GM23248 (cell line): ENCODE results near the gene HINFP. TPM values are rescaled to one million over a fixed set of nuclear protein-coding genes. Genes with fewer than 3 reads are reported as not detected.

ENCODE experiments used
- DNase-seq: peaks from one replicate; pipeline ENCODE4 v3.0.0-alpha.2; 2015
- H2AFZ ChIP-seq: fragments of 200-600 bp; sonication (generic); 2 replicates; pipeline ENCODE4 v1.6.1; 2016; ENCODE audit warnings: antibody characterized with exemption
- H3F3A ChIP-seq: fragments of 200-600 bp; sonication (generic); 2 replicates; pipeline ENCODE4 v1.6.1; 2016; ENCODE audit warnings: mild to moderate bottlenecking, antibody characterized with exemption, mixed run types; ENCODE audit not compliant: insufficient read depth
- H3K27ac ChIP-seq: fragments of 200-600 bp; sonication (generic); 2 replicates; pipeline ENCODE4 v1.5.1; 2016; ENCODE audit warnings: mild to moderate bottlenecking
- H3K27me3 ChIP-seq: fragments of 200-600 bp; sonication (generic); replicated peaks from 2 replicates; pipeline ENCODE4 v1.6.1; 2016; ENCODE audit warnings: mild to moderate bottlenecking; ENCODE audit not compliant: insufficient read depth
- H3K36me3 ChIP-seq: fragments of 200-600 bp; sonication (generic); 2 replicates; pipeline ENCODE4 v1.6.1; 2016; ENCODE audit warnings: low read depth, mild to moderate bottlenecking
- H3K4me1 ChIP-seq: fragments of 200-600 bp; sonication (generic); 2 replicates; pipeline ENCODE4 v1.6.1; 2016; ENCODE audit warnings: mild to moderate bottlenecking; ENCODE audit not compliant: insufficient read depth
- H3K4me2 ChIP-seq: fragments of 200-600 bp; sonication (generic); one replicate; pipeline ENCODE4 v1.6.1; 2016; ENCODE audit warnings: mild to moderate bottlenecking; ENCODE audit not compliant: unreplicated experiment
- H3K4me3 ChIP-seq: fragments of 200-600 bp; sonication (generic); 2 replicates; pipeline ENCODE4 v1.5.1; 2016; ENCODE audit warnings: mild to moderate bottlenecking
- H3K79me2 ChIP-seq: fragments of 200-600 bp; sonication (generic); 2 replicates; pipeline ENCODE4 v1.6.1; 2016; ENCODE audit warnings: mild to moderate bottlenecking; ENCODE audit not compliant: insufficient read depth
- H3K9ac ChIP-seq: fragments of 200-600 bp; sonication (generic); 2 replicates; pipeline ENCODE4 v1.6.1; 2016; ENCODE audit warnings: mild to moderate bottlenecking
- H3K9me2 ChIP-seq: fragments of 200-600 bp; sonication (generic); 2 replicates; pipeline ENCODE4 v1.6.1; 2016; ENCODE audit warnings: mixed run types, mild to moderate bottlenecking, moderate library complexity; ENCODE audit not compliant: insufficient read depth
- H3K9me3 ChIP-seq: fragments of 200-600 bp; sonication (generic); one replicate; pipeline ENCODE4 v1.6.1; 2017; ENCODE audit warnings: low read depth
- H4K20me1 ChIP-seq: fragments of 200-600 bp; sonication (generic); 2 replicates; pipeline ENCODE4 v1.6.0; 2016; ENCODE audit not compliant: insufficient read depth
- EZH2 ChIP-seq: fragments of 200-600 bp; sonication (generic); IDR thresholded peaks from 2 replicates; pipeline ENCODE4 v1.6.1; 2018; ENCODE audit warnings: antibody characterized with exemption, mild to moderate bottlenecking; ENCODE audit not compliant: insufficient read depth, poor library complexity, severe bottlenecking
- EZH2phosphoT487 ChIP-seq: fragments of 200-600 bp; sonication (generic); IDR thresholded peaks from 2 replicates; pipeline ENCODE4 v1.6.1; 2018; ENCODE audit warnings: antibody characterized with exemption, moderate library complexity, mild to moderate bottlenecking, low read depth; ENCODE audit not compliant: insufficient read depth
- WGBS, 2 experiments: methylation state at CpG; one replicate each; pipeline ENCODE4 v1.1.6; 2015 to 2017; ENCODE audit warnings: low lambda C conversion rate in 2 of 2, low coverage in 1 of 2; ENCODE audit errors: missing lambda C conversion rate in 2 of 2; 5-methylcytosine and 5-hydroxymethylcytosine counted together
- in situ Hi-C: fragments of 300-500 bp; cut with MboI; formaldehyde crosslinking; loops from 2 replicates; pipeline ENCODE4 v1.15.0; 2020
- polyA plus RNA-seq: library from polyadenylated mRNA; unstranded; fragments of >200 nt; fragmentation: Nextera tagmentation; extraction: Ambion mirVana; gene quantifications from 2 replicates; pipeline ENCODE4 v1.2.1, GENCODE V29; 2016
- total RNA-seq: library from RNA; depleted of rRNA; stranded (reverse); fragments of >200 nt; shearing (Covaris generic); gene quantifications from 2 replicates; pipeline ENCODE4 v1.2.3, GENCODE V29; 2014

The HINFP gene
- total and polyA plus RNA-seq, 2 experiments from 2014 or later: 8.3 to 31.8 TPM

- in situ Hi-C loops: no loop called here
- no peak for DNase-seq
- 84 to 88% methylated on average over 10 of the region's 10 CpGs for WGBS, 2 experiments
- no peak overlapping the region for H3K9ac ChIP-seq
- H3K27me3 ChIP-seq: no peaks in the 10 kb centered on the region
- no peak overlapping the region for H3K4me2 ChIP-seq
- no peaks in the 10 kb centered on the region for H3K9me2 ChIP-seq
- TF ChIP-seq EZH2: no peak
- no peak overlapping the region for H3K4me3 ChIP-seq
- H3F3A ChIP-seq: peaks cover 11% of the 10 kb centered on the region
- no peak overlapping the region for H2AFZ ChIP-seq
- H3K4me1 ChIP-seq: no peaks in the 10 kb centered on the region
- no peaks in the 10 kb centered on the region for H3K9me3 ChIP-seq
- no peak overlapping the region for H3K27ac ChIP-seq
- H3K36me3 ChIP-seq: no peaks in the 10 kb centered on the region; the same call in 1 of the 2 replicates
- no peaks in the 10 kb centered on the region for H4K20me1 ChIP-seq
- no peaks in the 10 kb centered on the region for H3K79me2 ChIP-seq
Measured at GRCh38 chr11:119116235-119116594, 5.2 kb upstream of the HINFP start.

- Histone ChIP-seq H3K4me1 (no peaks in the 10 kb centered on the region), H3K9ac (no peak overlapping the region), H3K27me3 (no peaks in the 10 kb centered on the region), H3K9me2 (no peaks in the 10 kb centered on the region), H3K4me3 (no peak overlapping the region), H3K79me2 (peaks cover 1% of the 10 kb centered on the region), H3K27ac (no peak overlapping the region), H4K20me1 (no peaks in the 10 kb centered on the region), H3K9me3 (no peaks in the 10 kb centered on the region), H3F3A (peaks cover 11% of the 10 kb centered on the region), H3K4me2 (no peak overlapping the region), H3K36me3 (no peaks in the 10 kb centered on the region; the same call in 1 of the 2 replicates), H2AFZ (no peak overlapping the region)
- in situ Hi-C loops: no loop called here
- TF ChIP-seq EZH2phosphoT487 (no peak), EZH2 (no peak)
- no peak for DNase-seq
- whole genome bisulfite sequencing, 2 experiments: 63 to 67% methylated on average over 4 to 5 of the region's 5 CpGs
Measured at GRCh38 chr11:119116601-119117000, 4.8 kb upstream of the HINFP start.

- peaks cover under 1% of the 10 kb centered on the region; the same call in 1 of the 2 replicates for H3K4me1 ChIP-seq
- H2AFZ ChIP-seq: no peak overlapping the region
- in situ Hi-C loops: no loop called here
- 86 to 89% methylated on average over 3 of the region's 3 CpGs for WGBS, 2 experiments
- peaks cover 7% of the 10 kb centered on the region for H3K79me2 ChIP-seq
- H3K36me3 ChIP-seq: no peaks in the 10 kb centered on the region; the same call in 1 of the 2 replicates
- H3K9me2 ChIP-seq: no peaks in the 10 kb centered on the region
- H3K9me3 ChIP-seq: no peaks in the 10 kb centered on the region
- no peak for TF ChIP-seq EZH2phosphoT487
- TF ChIP-seq EZH2: no peak
- H3K4me2 ChIP-seq: no peak overlapping the region
- H3K4me3 ChIP-seq: no peak overlapping the region
- no peaks in the 10 kb centered on the region for H4K20me1 ChIP-seq
- no peak for DNase-seq
- no peak overlapping the region for H3K9ac ChIP-seq
- H3F3A ChIP-seq: peaks cover 11% of the 10 kb centered on the region
- H3K27me3 ChIP-seq: no peaks in the 10 kb centered on the region
- H3K27ac ChIP-seq: no peak overlapping the region
Measured at GRCh38 chr11:119117004-119117706, 4.2 kb upstream of the HINFP start.

DNA sequence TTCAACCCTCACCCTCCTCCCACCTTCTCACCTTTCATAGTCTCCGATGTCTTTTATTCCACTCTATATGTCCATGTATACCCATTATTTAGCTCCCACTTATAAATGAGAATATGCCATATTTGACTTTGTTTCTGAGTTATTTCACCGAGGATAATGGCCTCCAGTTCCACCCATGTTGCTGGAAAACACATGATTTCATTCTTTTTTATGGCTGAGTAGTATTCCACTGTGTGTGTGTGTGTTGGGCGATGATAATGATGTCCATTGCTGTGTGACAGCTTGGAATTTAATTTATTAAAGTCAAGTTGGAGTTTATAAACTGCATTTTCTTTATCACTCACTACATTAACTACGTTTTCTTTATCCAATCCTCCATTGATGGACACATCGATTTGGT is 3.2 kb upstream of the HINFP start:
- Histone ChIP-seq H4K20me1 (no peaks in the 10 kb centered on the region), H3K27ac (no peak overlapping the region), H3K4me2 (no peak overlapping the region), H2AFZ (no peak overlapping the region), H3K9ac (no peak overlapping the region), H3K9me2 (no peaks in the 10 kb centered on the region), H3K4me1 (peaks cover 7% of the 10 kb centered on the region), H3F3A (peaks cover 11% of the 10 kb centered on the region), H3K27me3 (no peaks in the 10 kb centered on the region), H3K36me3 (no peaks in the 10 kb centered on the region; the same call in 1 of the 2 replicates), H3K4me3 (no peak overlapping the region), H3K79me2 (peaks cover 18% of the 10 kb centered on the region), H3K9me3 (no peaks in the 10 kb centered on the region)
- DNase-seq: no peak
- no peak for TF ChIP-seq EZH2
- no peak for TF ChIP-seq EZH2phosphoT487
- in situ Hi-C loops: no loop called here
- WGBS, 2 experiments: 97 to 98% methylated on average over 5 of the region's 5 CpGs
